HepG2 (cell line): Measurements from ENCODE around the gene NUDT17. TPM values are rescaled to one million over a fixed set of nuclear protein-coding genes. Genes with fewer than 3 reads are reported as not detected.

Experiments used
- ARNT2 ChIP-seq: sonication (generic); formaldehyde crosslinking; IDR thresholded peaks from 2 replicates; pipeline ENCODE4 v1.8.0; 2022; ENCODE audit warnings: mild to moderate bottlenecking, low read depth, missing genetic modification reagents, moderate library complexity
- HNRNPK ChIP-seq: fragments of 200-400 bp; formaldehyde crosslinking; IDR thresholded peaks from 2 replicates; pipeline ENCODE4 v1.6.1; 2018; ENCODE audit warnings: low read length, low read depth, moderate library complexity, mild to moderate bottlenecking; ENCODE audit not compliant: poor library complexity, severe bottlenecking
- HOXA9 ChIP-seq: sonication (generic); formaldehyde crosslinking; IDR thresholded peaks from 2 replicates; pipeline ENCODE4 v1.8.1; 2022; ENCODE audit warnings: missing genetic modification reagents, mild to moderate bottlenecking, moderate library complexity, borderline replicate concordance
- KLF12 ChIP-seq: sonication (generic); formaldehyde crosslinking; IDR thresholded peaks from 2 replicates; pipeline ENCODE4 v1.4.0; 2020; ENCODE audit warnings: missing genetic modification reagents, borderline replicate concordance
- MED8 ChIP-seq: sonication (generic); formaldehyde crosslinking; IDR thresholded peaks from 2 replicates; pipeline ENCODE4 v1.8.1; 2023; ENCODE audit warnings: mild to moderate bottlenecking, missing genetic modification reagents; ENCODE audit not compliant: insufficient replicate concordance
- RBFOX2 ChIP-seq: fragments of 200-400 bp; formaldehyde crosslinking; IDR thresholded peaks from 2 replicates; pipeline ENCODE4 v1.6.1; 2017; ENCODE audit warnings: low read depth, mild to moderate bottlenecking, low read length
- YY1 ChIP-seq: IDR thresholded peaks from 2 replicates; pipeline ENCODE4 v1.6.1; 2011; ENCODE audit warnings: low read length, low read depth, moderate library complexity, mild to moderate bottlenecking; ENCODE audit not compliant: insufficient read depth, insufficient replicate concordance
- ZBTB38 ChIP-seq: sonication (generic); formaldehyde crosslinking; IDR thresholded peaks from 2 replicates; pipeline ENCODE4 v1.5.1; 2020; ENCODE audit warnings: mild to moderate bottlenecking, missing genetic modification reagents
- ZNF224 ChIP-seq: sonication (generic); formaldehyde crosslinking; IDR thresholded peaks from 2 replicates; pipeline ENCODE4 v1.5.0; 2020; ENCODE audit warnings: mild to moderate bottlenecking, missing genetic modification reagents
- ZNF350 ChIP-seq: sonication (generic); formaldehyde crosslinking; IDR thresholded peaks from 2 replicates; pipeline ENCODE4 v1.4.0; 2020; ENCODE audit warnings: mild to moderate bottlenecking, low read depth, missing genetic modification reagents, borderline replicate concordance
- ZNF44 ChIP-seq: sonication (generic); formaldehyde crosslinking; IDR thresholded peaks from 2 replicates; pipeline ENCODE4 v1.5.1; 2020; ENCODE audit warnings: mild to moderate bottlenecking, missing genetic modification reagents
- ZNF543 ChIP-seq: sonication (generic); formaldehyde crosslinking; IDR thresholded peaks from 2 replicates; pipeline ENCODE4 v1.4.0; 2020; ENCODE audit warnings: mild to moderate bottlenecking, missing genetic modification reagents
- ZNF550 ChIP-seq: sonication (generic); formaldehyde crosslinking; IDR thresholded peaks from 2 replicates; pipeline ENCODE4 v1.4.0; 2020; ENCODE audit warnings: mild to moderate bottlenecking, missing genetic modification reagents, borderline replicate concordance
- ZNF879 ChIP-seq: sonication (generic); formaldehyde crosslinking; IDR thresholded peaks from 2 replicates; pipeline ENCODE4 v1.8.1; 2023; ENCODE audit warnings: missing genetic modification reagents
- polyA plus RNA-seq, 8 experiments: library from polyadenylated mRNA; depleted of rRNA in 3 of 8; stranded (reverse) in 7 of 8; unstranded in 1 of 8; fragments of >200 nt; fragmentation: Illumina TruSeq in 4 of 8; extraction: Trizol in 4 of 8; gene quantifications; 2 replicates each; pipeline versions ENCODE4 v1.2.1 to v1.2.3, GENCODE V29; 2011 to 2016; ENCODE audit warnings: low read depth in 4 of 8, missing spikeins in 1 of 8, mixed read lengths in 1 of 8; ENCODE audit not compliant: insufficient read depth in 1 of 8
- total RNA-seq, 5 experiments: library from RNA; depleted of rRNA; stranded (reverse); fragments of >200 nt; fragmentation: Illumina TruSeq; extraction: Trizol; gene quantifications; 2 replicates each; pipeline ENCODE4 v1.2.3, GENCODE V29; 2016; ENCODE audit warnings: low read depth in 1 of 5
- TF ChIP-seq, protein P1 (sequence below): sonication (generic); formaldehyde crosslinking; IDR thresholded peaks from 2 replicates; pipeline ENCODE4 v1.4.0; 2020; ENCODE audit warnings: mild to moderate bottlenecking, missing genetic modification reagents
- TF ChIP-seq, protein P2 (sequence below): sonication (generic); formaldehyde crosslinking; IDR thresholded peaks from 2 replicates; pipeline ENCODE4 v1.4.0; 2020; ENCODE audit warnings: missing genetic modification reagents, borderline replicate concordance
- TF ChIP-seq, protein P3 (sequence below): sonication (generic); formaldehyde crosslinking; IDR thresholded peaks from 2 replicates; pipeline ENCODE4 v1.4.0; 2020; ENCODE audit warnings: missing genetic modification reagents, low read depth, mild to moderate bottlenecking, borderline replicate concordance
- TF ChIP-seq, protein P4 (sequence below): sonication (generic); formaldehyde crosslinking; conservative IDR thresholded peaks from 2 replicates; pipeline ENCODE4 v1.4.0; 2020; ENCODE audit warnings: mild to moderate bottlenecking, missing genetic modification reagents, moderate library complexity

NUDT17 gene
- total and polyA plus RNA-seq, 2 of the 13 experiments (the other 11 are each of a cell fraction or from before 2014, with no cell fraction given): 2.6 to 5.8 TPM

DNA sequence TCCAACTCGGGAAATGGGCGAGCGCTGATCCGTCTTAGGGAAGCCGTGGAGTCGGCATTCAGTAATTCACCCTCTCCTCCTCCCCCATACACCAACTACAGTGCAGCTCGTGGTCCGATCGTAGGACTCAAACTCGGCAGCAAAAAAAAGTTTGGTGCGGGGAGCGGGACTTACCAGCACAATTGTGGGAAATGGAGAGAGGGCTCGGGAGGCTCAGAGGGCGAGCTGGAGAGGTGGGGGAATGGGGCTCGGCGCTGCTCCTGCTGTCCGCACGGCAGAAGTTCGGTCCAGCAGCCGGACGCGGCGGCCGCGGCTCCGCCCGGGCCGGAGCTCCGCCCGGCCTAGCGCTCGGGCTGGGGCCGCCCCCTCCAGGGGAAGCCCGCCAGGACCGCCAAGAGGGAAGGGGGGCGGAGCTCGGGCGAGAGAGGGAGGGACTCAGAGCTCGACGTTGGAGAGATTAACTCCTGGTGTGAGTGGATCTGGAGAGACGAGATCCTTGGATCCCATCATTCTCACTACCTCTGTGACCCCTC lies 14.1 kb downstream of the NUDT17 start (continued):
- TF ChIP-seq, protein P1, sequence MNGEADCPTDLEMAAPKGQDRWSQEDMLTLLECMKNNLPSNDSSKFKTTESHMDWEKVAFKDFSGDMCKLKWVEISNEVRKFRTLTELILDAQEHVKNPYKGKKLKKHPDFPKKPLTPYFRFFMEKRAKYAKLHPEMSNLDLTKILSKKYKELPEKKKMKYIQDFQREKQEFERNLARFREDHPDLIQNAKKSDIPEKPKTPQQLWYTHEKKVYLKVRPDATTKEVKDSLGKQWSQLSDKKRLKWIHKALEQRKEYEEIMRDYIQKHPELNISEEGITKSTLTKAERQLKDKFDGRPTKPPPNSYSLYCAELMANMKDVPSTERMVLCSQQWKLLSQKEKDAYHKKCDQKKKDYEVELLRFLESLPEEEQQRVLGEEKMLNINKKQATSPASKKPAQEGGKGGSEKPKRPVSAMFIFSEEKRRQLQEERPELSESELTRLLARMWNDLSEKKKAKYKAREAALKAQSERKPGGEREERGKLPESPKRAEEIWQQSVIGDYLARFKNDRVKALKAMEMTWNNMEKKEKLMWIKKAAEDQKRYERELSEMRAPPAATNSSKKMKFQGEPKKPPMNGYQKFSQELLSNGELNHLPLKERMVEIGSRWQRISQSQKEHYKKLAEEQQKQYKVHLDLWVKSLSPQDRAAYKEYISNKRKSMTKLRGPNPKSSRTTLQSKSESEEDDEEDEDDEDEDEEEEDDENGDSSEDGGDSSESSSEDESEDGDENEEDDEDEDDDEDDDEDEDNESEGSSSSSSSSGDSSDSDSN (CRISPR knock-in tag): peak; percentile 92
- TF ChIP-seq ZNF543 (CRISPR knock-in tag) (no peak), ARNT2 (CRISPR knock-in tag) (0 out of 2 replicates have a peak, but pooled peaks have one; percentile 48), RBFOX2 (peak; percentile 60; the same call in 1 of the 2 replicates), ZNF879 (no peak), ZNF44 (no peak), HOXA9 (CRISPR knock-in tag) (no peak), ZNF224 (CRISPR knock-in tag) (no peak), HNRNPK (peak; percentile 72), ZNF550 (CRISPR knock-in tag) (no peak), ZBTB38 (0 out of 2 replicates have a peak, but pooled peaks have one; percentile 13), ZNF350 (0 out of 2 replicates have a peak, but pooled peaks have one; percentile 10), YY1 (peak; percentile 45), MED8 (CRISPR knock-in tag) (no peak), KLF12 (no peak)
- TF ChIP-seq, protein P2, sequence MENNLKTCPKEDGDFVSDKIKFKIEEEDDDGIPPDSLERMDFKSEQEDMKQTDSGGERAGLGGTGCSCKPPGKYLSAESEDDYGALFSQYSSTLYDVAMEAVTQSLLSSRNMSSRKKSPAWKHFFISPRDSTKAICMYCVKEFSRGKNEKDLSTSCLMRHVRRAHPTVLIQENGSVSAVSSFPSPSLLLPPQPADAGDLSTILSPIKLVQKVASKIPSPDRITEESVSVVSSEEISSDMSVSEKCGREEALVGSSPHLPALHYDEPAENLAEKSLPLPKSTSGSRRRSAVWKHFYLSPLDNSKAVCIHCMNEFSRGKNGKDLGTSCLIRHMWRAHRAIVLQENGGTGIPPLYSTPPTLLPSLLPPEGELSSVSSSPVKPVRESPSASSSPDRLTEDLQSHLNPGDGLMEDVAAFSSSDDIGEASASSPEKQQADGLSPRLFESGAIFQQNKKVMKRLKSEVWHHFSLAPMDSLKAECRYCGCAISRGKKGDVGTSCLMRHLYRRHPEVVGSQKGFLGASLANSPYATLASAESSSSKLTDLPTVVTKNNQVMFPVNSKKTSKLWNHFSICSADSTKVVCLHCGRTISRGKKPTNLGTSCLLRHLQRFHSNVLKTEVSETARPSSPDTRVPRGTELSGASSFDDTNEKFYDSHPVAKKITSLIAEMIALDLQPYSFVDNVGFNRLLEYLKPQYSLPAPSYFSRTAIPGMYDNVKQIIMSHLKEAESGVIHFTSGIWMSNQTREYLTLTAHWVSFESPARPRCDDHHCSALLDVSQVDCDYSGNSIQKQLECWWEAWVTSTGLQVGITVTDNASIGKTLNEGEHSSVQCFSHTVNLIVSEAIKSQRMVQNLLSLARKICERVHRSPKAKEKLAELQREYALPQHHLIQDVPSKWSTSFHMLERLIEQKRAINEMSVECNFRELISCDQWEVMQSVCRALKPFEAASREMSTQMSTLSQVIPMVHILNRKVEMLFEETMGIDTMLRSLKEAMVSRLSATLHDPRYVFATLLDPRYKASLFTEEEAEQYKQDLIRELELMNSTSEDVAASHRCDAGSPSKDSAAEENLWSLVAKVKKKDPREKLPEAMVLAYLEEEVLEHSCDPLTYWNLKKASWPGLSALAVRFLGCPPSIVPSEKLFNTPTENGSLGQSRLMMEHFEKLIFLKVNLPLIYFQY (CRISPR knock-in tag): no peak; the same call in 1 of the 2 replicates
- TF ChIP-seq, protein P3, sequence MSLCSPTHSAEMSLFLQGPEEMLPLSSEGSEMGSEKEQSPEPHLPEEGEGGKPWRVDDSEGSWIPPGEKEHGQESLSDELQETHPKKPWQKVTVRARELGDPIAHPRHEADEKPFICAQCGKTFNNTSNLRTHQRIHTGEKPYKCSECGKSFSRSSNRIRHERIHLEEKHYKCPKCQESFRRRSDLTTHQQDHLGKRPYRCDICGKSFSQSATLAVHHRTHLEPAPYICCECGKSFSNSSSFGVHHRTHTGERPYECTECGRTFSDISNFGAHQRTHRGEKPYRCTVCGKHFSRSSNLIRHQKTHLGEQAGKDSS (CRISPR knock-in tag): no peak
- TF ChIP-seq, protein P4, sequence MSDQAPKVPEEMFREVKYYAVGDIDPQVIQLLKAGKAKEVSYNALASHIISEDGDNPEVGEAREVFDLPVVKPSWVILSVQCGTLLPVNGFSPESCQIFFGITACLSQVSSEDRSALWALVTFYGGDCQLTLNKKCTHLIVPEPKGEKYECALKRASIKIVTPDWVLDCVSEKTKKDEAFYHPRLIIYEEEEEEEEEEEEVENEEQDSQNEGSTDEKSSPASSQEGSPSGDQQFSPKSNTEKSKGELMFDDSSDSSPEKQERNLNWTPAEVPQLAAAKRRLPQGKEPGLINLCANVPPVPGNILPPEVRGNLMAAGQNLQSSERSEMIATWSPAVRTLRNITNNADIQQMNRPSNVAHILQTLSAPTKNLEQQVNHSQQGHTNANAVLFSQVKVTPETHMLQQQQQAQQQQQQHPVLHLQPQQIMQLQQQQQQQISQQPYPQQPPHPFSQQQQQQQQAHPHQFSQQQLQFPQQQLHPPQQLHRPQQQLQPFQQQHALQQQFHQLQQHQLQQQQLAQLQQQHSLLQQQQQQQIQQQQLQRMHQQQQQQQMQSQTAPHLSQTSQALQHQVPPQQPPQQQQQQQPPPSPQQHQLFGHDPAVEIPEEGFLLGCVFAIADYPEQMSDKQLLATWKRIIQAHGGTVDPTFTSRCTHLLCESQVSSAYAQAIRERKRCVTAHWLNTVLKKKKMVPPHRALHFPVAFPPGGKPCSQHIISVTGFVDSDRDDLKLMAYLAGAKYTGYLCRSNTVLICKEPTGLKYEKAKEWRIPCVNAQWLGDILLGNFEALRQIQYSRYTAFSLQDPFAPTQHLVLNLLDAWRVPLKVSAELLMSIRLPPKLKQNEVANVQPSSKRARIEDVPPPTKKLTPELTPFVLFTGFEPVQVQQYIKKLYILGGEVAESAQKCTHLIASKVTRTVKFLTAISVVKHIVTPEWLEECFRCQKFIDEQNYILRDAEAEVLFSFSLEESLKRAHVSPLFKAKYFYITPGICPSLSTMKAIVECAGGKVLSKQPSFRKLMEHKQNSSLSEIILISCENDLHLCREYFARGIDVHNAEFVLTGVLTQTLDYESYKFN (CRISPR knock-in tag): no peak
